Right lobe of liver (tissue), 4 donors: Measurements from ENCODE around the gene ARHGEF12.

Experiments
- CTCF ChIP-seq, 4 donors: fragments of 200-600 bp in 3 of 4; fragments of 450-650 bp in 1 of 4; IDR thresholded peaks; one replicate each; pipeline versions ENCODE4 v1.5.1 to v1.8.0; 2016 to 2022; ENCODE audit warnings: antibody characterized with exemption in 4 of 4, mild to moderate bottlenecking in 2 of 4
- POLR2A ChIP-seq: fragments of 450-650 bp; IDR thresholded peaks from one replicate; pipeline ENCODE4 v1.6.1; 2017; ENCODE audit warnings: antibody characterized with exemption, mild to moderate bottlenecking
- donor health status: DM: no; HTN: no; CAD: no.
- donor health status: DM: no; HTN: no; CAD: no.
- donor health status: DM: no; HTN: yes; CAD: no.

GRCh38 chr11:120342226-120342625 lies 6.0 kb downstream of the ARHGEF12 start:
- TF ChIP-seq CTCF (IDR thresholded peaks at IDR 0.05) (no peak), POLR2A (no peak)
